ENCODE measurements around the gene CRB3. TPM values are rescaled to one million over a fixed set of nuclear protein-coding genes. Genes with fewer than 3 reads are reported as not detected.

CRB3 gene
- polyA plus RNA-seq, 1 donor (not counting 4 experiments of a cell fraction or from before 2014, with no cell fraction given): 6.1 TPM

DNA sequence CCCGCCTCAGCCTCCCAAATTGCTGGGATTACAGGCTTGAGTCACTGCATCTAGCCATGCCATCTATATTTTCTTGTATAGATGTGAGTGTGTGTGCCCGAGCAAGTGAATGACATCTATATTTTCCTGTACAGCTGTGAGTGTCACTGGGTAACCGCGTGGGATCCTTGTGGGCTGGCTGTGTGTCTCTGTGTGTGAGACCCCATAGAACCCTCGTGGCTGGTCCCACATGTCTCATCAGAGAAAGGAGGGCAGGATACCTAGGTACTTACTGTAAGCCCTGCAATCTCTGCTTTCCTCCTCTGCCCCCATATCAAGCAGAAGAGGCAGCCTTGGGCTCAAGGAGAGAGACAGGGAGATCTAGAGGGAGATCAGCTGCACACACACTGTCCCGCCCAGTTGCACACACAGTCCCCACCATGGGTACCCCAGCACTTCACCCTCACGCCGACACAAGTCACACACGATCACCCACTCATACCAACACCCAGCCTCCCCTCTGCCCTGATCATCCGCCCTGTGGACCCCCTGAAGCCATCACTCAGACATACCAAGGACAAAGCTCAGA lies 16.9 kb downstream of the CRB3 start:
- FAIRE-seq (no peak), DNase-seq (ENCODE audit: low read depth, low spot score) (no peak)
- H3K9me1 ChIP-seq (ENCODE audit: control insufficient read depth, extremely low read depth, insufficient read depth, low read length): no peaks in the 10 kb centered on the region
- no peak overlapping the region for H3K4me3 ChIP-seq (ENCODE audit: control insufficient read depth in 2 of 3, extremely low read depth in 1 of 3, insufficient read depth in 2 of 3, low read depth in 1 of 3, low read length in 3 of 3)
- H3K27me3 ChIP-seq (ENCODE audit: control insufficient read depth, extremely low read depth, insufficient read depth, low read length): peaks cover 2% of the 10 kb centered on the region
- no peak overlapping the region for H3K27ac ChIP-seq (ENCODE audit: control insufficient read depth, insufficient read depth, low read length)
- H3K4me2 ChIP-seq (ENCODE audit: control insufficient read depth, extremely low read depth, insufficient read depth, low read depth, low read length): no peak overlapping the region
- H3K4me1 ChIP-seq (ENCODE audit: control insufficient read depth, extremely low read depth, insufficient read depth, low read length): peaks cover under 1% of the 10 kb centered on the region
- H3K79me2 ChIP-seq (ENCODE audit: control insufficient read depth, insufficient read depth, low read length): no peaks in the 10 kb centered on the region
- no peak for TF ChIP-seq EZH2 (IDR thresholded peaks at IDR 0.05; ENCODE audit: low read length)
- TF ChIP-seq, protein P1, sequence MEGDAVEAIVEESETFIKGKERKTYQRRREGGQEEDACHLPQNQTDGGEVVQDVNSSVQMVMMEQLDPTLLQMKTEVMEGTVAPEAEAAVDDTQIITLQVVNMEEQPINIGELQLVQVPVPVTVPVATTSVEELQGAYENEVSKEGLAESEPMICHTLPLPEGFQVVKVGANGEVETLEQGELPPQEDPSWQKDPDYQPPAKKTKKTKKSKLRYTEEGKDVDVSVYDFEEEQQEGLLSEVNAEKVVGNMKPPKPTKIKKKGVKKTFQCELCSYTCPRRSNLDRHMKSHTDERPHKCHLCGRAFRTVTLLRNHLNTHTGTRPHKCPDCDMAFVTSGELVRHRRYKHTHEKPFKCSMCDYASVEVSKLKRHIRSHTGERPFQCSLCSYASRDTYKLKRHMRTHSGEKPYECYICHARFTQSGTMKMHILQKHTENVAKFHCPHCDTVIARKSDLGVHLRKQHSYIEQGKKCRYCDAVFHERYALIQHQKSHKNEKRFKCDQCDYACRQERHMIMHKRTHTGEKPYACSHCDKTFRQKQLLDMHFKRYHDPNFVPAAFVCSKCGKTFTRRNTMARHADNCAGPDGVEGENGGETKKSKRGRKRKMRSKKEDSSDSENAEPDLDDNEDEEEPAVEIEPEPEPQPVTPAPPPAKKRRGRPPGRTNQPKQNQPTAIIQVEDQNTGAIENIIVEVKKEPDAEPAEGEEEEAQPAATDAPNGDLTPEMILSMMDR (optimal IDR thresholded peaks at IDR 0.05 in 1 of 3, IDR thresholded peaks at IDR 0.05 in 1 of 3, conservative IDR thresholded peaks at IDR 0.05 in 1 of 3; ENCODE audit: extremely low read depth in 1 of 3, insufficient read depth in 2 of 3, low read length in 3 of 3): no peak
- H3K9ac ChIP-seq (ENCODE audit: control insufficient read depth, extremely low read depth, insufficient read depth, low read length): no peak overlapping the region
- no peak overlapping the region for H2AFZ ChIP-seq (ENCODE audit: control insufficient read depth, low read length)
- no peaks in the 10 kb centered on the region for H4K20me1 ChIP-seq (ENCODE audit: control insufficient read depth, extremely low read depth, insufficient read depth, low read length)
- no peaks in the 10 kb centered on the region for H3K9me3 ChIP-seq (ENCODE audit: control insufficient read depth, low read depth, low read length)
- H3K36me3 ChIP-seq (ENCODE audit: control insufficient read depth in 2 of 2, extremely low read depth in 1 of 2, insufficient read depth in 2 of 2, low read length in 2 of 2): no peaks in the 10 kb centered on the region
- dilution Hi-C loops (cut with MboI; ENCODE audit: extremely low pct_ligation_motif_present, low sequenced_read_pairs): no loop called here

DNA sequence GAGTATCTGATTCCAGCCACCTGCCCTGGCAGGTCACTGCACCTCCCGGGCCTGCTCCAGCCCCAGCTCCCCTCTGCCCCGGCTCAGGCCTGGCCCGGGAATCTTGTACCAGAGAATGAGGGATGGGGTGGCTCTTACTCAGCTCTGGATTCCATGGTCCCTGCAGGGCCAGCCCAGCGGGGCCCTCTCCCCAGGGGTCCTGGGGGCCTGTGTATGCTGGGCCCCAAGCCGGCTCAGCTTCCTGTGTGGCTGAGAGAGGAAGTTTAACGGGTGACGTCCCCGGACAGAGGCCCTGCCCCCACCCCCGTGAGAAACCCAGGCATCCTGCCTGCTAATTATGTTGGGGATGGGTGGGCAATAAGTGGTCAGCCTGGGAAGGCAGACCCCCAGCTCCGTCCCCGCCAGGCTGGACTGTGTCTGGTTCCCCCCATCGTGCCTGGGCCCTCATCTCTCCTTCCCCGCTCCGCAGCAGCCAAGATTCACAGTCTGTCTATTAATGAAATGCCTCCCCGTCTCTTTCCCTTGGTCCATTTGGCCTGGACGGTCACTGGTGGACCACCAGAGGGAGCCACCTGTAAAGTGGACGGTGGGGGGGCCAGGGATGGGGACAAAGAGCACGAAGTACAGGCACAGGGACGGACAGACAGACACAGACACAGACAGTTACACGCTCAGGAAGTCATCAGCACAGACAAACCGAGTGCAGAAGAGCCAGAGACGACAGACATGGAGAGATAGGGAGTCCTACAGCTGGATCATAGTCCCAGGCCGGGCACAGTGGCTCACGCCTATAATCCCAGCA lies 17.7 kb downstream of the CRB3 start, which contains the start of gene DENND1C:
Gene DENND1C, minus strand, starts transcription at position 247 of the 802 bp plus-strand sequence. Its CDS starts 92 bp downstream, at position 155.
- no peaks in the 10 kb centered on the region for H3K4me1 ChIP-seq (ENCODE audit: control insufficient read depth, extremely low read depth, insufficient read depth, low read length)
- no peak for FAIRE-seq
- dilution Hi-C loops (cut with MboI; ENCODE audit: extremely low pct_ligation_motif_present, low sequenced_read_pairs): no loop called here
- no peak for TF ChIP-seq EZH2 (IDR thresholded peaks at IDR 0.05; ENCODE audit: low read length)
- TF ChIP-seq, protein P1 (optimal IDR thresholded peaks at IDR 0.05 in 1 of 3, IDR thresholded peaks at IDR 0.05 in 1 of 3, conservative IDR thresholded peaks at IDR 0.05 in 1 of 3; ENCODE audit: extremely low read depth in 1 of 3, insufficient read depth in 2 of 3, low read length in 3 of 3): peak in 1 of 3 experiments; percentile 30
- no peak within 1 kb of the TSS for H3K4me3 ChIP-seq (ENCODE audit: control insufficient read depth in 2 of 3, extremely low read depth in 1 of 3, insufficient read depth in 2 of 3, low read depth in 1 of 3, low read length in 3 of 3)
- no peaks in the 10 kb centered on the region for H4K20me1 ChIP-seq (ENCODE audit: control insufficient read depth, extremely low read depth, insufficient read depth, low read length)
- H3K9me3 ChIP-seq (ENCODE audit: control insufficient read depth, low read depth, low read length): no peaks in the 10 kb centered on the region
- no peak within 1 kb of the TSS for H3K9ac ChIP-seq (ENCODE audit: control insufficient read depth, extremely low read depth, insufficient read depth, low read length)
- no peaks in the 10 kb centered on the region for H3K27me3 ChIP-seq (ENCODE audit: control insufficient read depth, extremely low read depth, insufficient read depth, low read length)
- no peak within 1 kb of the TSS for H3K27ac ChIP-seq (ENCODE audit: control insufficient read depth, insufficient read depth, low read length)
- H3K9me1 ChIP-seq (ENCODE audit: control insufficient read depth, extremely low read depth, insufficient read depth, low read length): no peaks in the 10 kb centered on the region
- no peak within 1 kb of the TSS for H2AFZ ChIP-seq (ENCODE audit: control insufficient read depth, low read length)
- H3K36me3 ChIP-seq (ENCODE audit: control insufficient read depth in 2 of 2, extremely low read depth in 1 of 2, insufficient read depth in 2 of 2, low read length in 2 of 2): no peaks in the 10 kb centered on the region
- no peak for DNase-seq (ENCODE audit: low read depth, low spot score)
- H3K79me2 ChIP-seq (ENCODE audit: control insufficient read depth, insufficient read depth, low read length): no peaks in the 10 kb centered on the region
- no peak within 1 kb of the TSS for H3K4me2 ChIP-seq (ENCODE audit: control insufficient read depth, extremely low read depth, insufficient read depth, low read depth, low read length)
